GM21526 (cell line): ENCODE measurements around the gene CD1D.

Source experiments
- ATAC-seq: cut with Tn5 transposase; IDR thresholded peaks from one replicate; pipeline ENCODE4 v1.9.1; 2021; ENCODE audit warnings: moderate library complexity; ENCODE audit not compliant: unreplicated experiment, low FRiP score

The CD1D gene

DNA sequence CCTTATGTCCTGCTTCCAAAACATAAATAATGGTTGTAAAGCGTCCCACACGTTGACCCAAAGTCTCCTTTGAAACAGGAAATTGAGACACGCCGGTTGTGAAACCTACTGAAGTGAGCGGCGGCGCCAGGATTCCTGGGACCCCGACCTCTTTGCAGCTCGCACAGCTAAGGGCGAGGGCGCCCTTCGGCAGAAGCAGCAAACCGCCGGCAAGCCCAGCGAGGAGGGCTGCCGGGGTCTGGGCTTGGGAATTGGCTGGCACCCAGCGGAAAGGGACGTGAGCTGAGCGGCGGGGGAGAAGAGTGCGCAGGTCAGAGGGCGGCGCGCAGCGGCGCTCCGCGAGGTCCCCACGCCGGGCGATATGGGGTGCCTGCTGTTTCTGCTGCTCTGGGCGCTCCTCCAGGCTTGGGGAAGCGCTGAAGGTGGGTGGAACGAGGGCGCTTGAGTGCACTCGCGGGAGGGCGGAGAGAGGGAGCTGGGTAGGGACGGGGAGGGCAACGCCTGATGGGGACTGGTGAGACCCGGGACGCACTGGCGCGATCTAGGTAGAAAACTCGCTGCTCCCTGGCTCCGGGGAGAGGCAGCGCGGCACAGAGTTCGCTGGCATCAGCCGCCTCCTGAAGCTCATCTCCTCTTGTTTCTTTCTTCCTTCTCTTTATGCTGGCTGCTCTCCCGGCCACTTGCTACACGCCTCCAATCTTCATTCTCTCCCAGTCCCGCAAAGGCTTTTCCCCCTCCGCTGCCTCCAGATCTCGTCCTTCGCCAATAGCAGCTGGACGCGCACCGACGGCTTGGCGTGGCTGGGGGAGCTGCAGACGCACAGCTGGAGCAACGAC is at the start of gene CD1D:
TSS of gene CD1D (plus strand) at position 155 of the 836 bp plus-strand sequence. CDS start at position 362, 207 bp downstream.
- no peak for ATAC-seq

GRCh38 chr1:158131217-158131616 is 49.5 kb upstream of the CD1D start:
- no peak for ATAC-seq

DNA sequence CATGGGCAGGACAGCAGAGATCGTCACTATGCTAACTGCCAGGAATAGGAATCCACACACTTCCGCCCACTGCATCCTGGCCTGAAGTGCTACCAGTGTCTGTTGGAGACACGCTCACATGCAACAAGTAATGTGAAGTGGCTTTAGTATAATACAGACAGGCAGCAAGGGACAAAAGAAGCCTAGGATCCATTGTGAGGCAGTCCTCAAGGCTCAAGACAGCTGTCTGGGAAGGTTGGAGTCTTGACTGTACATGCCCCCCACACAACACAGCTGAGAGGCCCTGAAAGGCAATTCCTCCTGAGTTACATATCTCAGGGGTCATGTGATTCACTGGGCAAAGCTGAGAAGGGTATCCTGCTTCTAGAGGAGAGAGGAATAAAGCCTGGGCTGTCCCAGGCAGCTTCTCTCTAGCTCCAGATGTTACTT is 39.9 kb upstream of the CD1D start:
- ATAC-seq = no peak

- ATAC-seq = no peak
These were observed 35.4 kb upstream of the CD1D start for GRCh38 chr1:158145173-158145719.

- no peak for ATAC-seq
These were observed 34.5 kb upstream of the CD1D start for GRCh38 chr1:158146165-158146564.

- no peak for ATAC-seq
These were observed 34.0 kb upstream of the CD1D start for GRCh38 chr1:158146739-158147138.

- ATAC-seq = no peak
These were observed 33.3 kb upstream of the CD1D start for GRCh38 chr1:158147401-158147800.

GRCh38 chr1:158147869-158148268 is 32.8 kb upstream of the CD1D start:
- no peak for ATAC-seq

- no peak for ATAC-seq
These were observed 32.2 kb upstream of the CD1D start for GRCh38 chr1:158148468-158148867.

- no peak for ATAC-seq
These were observed 31.5 kb upstream of the CD1D start for GRCh38 chr1:158149175-158149574.

GRCh38 chr1:158149577-158150269 is 31.0 kb upstream of the CD1D start:
- peak; percentile 81 for ATAC-seq

GRCh38 chr1:158150523-158150922 is 30.2 kb upstream of the CD1D start:
- no peak for ATAC-seq

GRCh38 chr1:158153179-158153578 is 27.5 kb upstream of the CD1D start:
- no peak for ATAC-seq

DNA sequence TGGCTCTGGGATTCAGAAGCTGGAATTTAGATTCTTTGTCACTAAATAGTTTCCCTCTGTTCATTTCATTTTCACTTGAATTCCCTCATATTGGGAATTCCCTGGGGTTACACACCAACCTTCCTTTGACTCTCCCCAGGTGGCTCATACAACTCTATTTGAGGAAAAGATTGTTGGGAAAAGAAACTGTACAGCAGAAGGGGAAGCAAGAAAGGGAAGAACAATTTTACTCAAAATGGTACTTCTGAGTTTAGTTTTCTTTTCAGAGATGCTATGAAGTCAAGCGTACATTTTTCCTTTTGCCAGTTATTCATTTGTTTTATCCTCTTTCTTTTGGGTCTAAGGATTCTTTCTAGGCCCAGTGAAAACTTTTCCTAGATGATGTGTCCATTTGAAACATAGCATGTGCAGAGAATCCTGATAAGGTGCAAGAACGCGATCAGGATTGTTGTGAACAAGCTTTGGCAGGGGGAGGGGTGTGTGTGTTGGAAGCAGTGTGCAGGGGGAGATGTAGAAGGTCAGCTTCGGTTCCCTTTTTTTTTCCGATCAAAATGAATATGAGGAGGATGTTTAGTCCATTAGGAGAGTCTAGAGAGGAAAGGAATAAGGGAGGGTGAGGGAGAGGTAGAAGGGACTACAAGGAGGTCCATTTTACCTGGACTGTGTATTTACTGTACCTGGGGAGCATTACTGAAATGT is 26.8 kb upstream of the CD1D start:
- no peak for ATAC-seq

- ATAC-seq = no peak
These were observed 26.2 kb upstream of the CD1D start for GRCh38 chr1:158154501-158154900.

GRCh38 chr1:158155673-158156072 is 25.0 kb upstream of the CD1D start:
- ATAC-seq = no peak

GRCh38 chr1:158159597-158159996 is 21.1 kb upstream of the CD1D start:
- ATAC-seq = no peak

DNA sequence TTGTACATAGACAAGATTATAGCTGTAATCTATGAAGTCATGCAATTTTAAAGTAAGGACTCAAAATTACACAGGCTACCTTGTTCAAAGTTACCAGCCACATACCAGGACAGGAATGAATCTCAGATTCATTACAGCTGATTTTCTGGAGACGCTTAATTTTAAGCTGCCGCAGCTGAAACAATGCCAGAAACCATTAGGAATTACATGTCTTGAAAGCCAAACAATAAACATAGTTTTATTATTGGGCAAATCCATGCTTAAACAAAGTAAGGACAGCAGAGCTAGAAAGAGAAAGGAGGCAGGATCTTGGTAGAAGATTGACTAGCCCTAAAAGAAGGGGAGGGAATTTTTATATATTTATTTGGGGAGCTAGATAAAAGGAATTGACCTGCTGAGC is 19.2 kb upstream of the CD1D start:
- ATAC-seq = no peak

- ATAC-seq = peak; percentile 98
These were observed 17.4 kb upstream of the CD1D start for GRCh38 chr1:158163000-158163947.

GRCh38 chr1:158169105-158169504 is 11.6 kb upstream of the CD1D start:
- no peak for ATAC-seq
